GM23338 (cell line): Measurements from ENCODE around the gene ZC3H13.

Experiments
- CREB1 ChIP-seq: fragments of 250-450 bp; sonication (Bioruptor Pico); IDR thresholded peaks from 2 replicates; pipeline ENCODE4 v1.5.0; 2020; ENCODE audit warnings: low read depth, mild to moderate bottlenecking, moderate library complexity
- EZH2phosphoT487 ChIP-seq: fragments of 200-600 bp; sonication (generic); IDR thresholded peaks from one replicate; pipeline ENCODE4 v1.8.1; 2018; ENCODE audit warnings: antibody characterized with exemption; ENCODE audit not compliant: unreplicated experiment
- POLR2AphosphoS5 ChIP-seq: IDR thresholded peaks from 2 replicates; pipeline ENCODE4 v1.6.1; 2016; ENCODE audit warnings: antibody characterized with exemption, low read depth
- TF ChIP-seq, protein P1 (sequence below): IDR thresholded peaks from 2 replicates; pipeline ENCODE4 v1.6.1; 2016; ENCODE audit warnings: antibody characterized with exemption
- TF ChIP-seq, protein P2 (sequence below), 2 experiments: fragments of 200-600 bp in 1 of 2; sonication (generic) in 1 of 2; conservative IDR thresholded peaks; 2 replicates each; pipeline versions ENCODE4 v1.5.1 to v1.6.1; 2016 to 2017; ENCODE audit warnings: antibody characterized with exemption in 2 of 2, low read depth in 2 of 2, mild to moderate bottlenecking in 2 of 2, moderate library complexity in 1 of 2

DNA sequence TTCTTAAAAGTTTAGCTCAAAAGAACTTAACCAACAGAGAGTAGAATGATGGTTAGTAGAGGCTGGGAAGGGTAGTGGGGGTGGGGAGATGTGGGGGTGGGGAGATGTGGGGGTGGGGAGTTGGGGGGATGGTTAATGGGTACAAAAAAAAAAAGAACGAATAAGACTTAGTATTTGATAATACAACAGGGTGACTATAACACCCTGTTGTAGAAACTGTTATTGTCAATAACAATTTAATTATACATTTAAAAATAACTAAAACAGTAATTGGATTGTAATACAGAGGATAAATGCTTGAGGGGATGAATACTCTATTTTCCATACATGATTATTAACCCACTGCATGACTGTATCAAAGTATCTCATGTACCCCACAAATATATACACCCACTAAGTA lies 91.1 kb downstream of the ZC3H13 start:
- TF ChIP-seq, protein P1, sequence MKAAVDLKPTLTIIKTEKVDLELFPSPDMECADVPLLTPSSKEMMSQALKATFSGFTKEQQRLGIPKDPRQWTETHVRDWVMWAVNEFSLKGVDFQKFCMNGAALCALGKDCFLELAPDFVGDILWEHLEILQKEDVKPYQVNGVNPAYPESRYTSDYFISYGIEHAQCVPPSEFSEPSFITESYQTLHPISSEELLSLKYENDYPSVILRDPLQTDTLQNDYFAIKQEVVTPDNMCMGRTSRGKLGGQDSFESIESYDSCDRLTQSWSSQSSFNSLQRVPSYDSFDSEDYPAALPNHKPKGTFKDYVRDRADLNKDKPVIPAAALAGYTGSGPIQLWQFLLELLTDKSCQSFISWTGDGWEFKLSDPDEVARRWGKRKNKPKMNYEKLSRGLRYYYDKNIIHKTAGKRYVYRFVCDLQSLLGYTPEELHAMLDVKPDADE, result no peak
- TF ChIP-seq, protein P2, sequence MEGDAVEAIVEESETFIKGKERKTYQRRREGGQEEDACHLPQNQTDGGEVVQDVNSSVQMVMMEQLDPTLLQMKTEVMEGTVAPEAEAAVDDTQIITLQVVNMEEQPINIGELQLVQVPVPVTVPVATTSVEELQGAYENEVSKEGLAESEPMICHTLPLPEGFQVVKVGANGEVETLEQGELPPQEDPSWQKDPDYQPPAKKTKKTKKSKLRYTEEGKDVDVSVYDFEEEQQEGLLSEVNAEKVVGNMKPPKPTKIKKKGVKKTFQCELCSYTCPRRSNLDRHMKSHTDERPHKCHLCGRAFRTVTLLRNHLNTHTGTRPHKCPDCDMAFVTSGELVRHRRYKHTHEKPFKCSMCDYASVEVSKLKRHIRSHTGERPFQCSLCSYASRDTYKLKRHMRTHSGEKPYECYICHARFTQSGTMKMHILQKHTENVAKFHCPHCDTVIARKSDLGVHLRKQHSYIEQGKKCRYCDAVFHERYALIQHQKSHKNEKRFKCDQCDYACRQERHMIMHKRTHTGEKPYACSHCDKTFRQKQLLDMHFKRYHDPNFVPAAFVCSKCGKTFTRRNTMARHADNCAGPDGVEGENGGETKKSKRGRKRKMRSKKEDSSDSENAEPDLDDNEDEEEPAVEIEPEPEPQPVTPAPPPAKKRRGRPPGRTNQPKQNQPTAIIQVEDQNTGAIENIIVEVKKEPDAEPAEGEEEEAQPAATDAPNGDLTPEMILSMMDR (conservative IDR thresholded peaks at IDR 0.05; ENCODE audit: low read depth in 2 of 2), result no peak
- TF ChIP-seq POLR2AphosphoS5 (no peak), EZH2phosphoT487 (no peak), CREB1 (no peak)
